ENCODE results near the gene NDUFS6. TPM values are rescaled to one million over a fixed set of nuclear protein-coding genes. Genes with fewer than 3 reads are reported as not detected.
"Not testable (repeated sequence)": the region's sequence is repeated elsewhere in the genome, so short reads cannot be mapped to it uniquely, and the experiment has no call there.

Gene NDUFS6
- total RNA-seq, 1 donor from 2014 or later = 27.0 TPM

- DNase-seq (ENCODE audit: low spot score) (peak; percentile 28), ATAC-seq (no peak)
Measured at GRCh38 chr5:1814183-1815020, 13.2 kb downstream of the NDUFS6 start.

GRCh38 chr5:1815071-1815786 is 14.0 kb downstream of the NDUFS6 start:
- ATAC-seq (no peak), DNase-seq (ENCODE audit: low spot score) (peak; percentile 36)

GRCh38 chr5:1815881-1816292 is 14.7 kb downstream of the NDUFS6 start:
- ATAC-seq (no peak), DNase-seq (ENCODE audit: low spot score) (peak; percentile 14)

- not testable (repeated sequence) for DNase-seq (ENCODE audit: low spot score); ATAC-seq
Measured at GRCh38 chr5:1816495-1817089, 15.4 kb downstream of the NDUFS6 start.

GRCh38 chr5:1817261-1818043 is 16.2 kb downstream of the NDUFS6 start:
- ATAC-seq (no peak), DNase-seq (ENCODE audit: low spot score) (no peak)

GRCh38 chr5:1818784-1819183 is 17.6 kb downstream of the NDUFS6 start:
- DNase-seq (ENCODE audit: low spot score) (no peak), ATAC-seq (no peak)

GRCh38 chr5:1819458-1819857 is 18.3 kb downstream of the NDUFS6 start:
- ATAC-seq (no peak), DNase-seq (ENCODE audit: low spot score) (peak; percentile 19)

- ATAC-seq (no peak), DNase-seq (ENCODE audit: low spot score) (peak; percentile 26)
Measured at GRCh38 chr5:1820381-1820780, 19.2 kb downstream of the NDUFS6 start.

- ATAC-seq (no peak), DNase-seq (ENCODE audit: low spot score) (peak; percentile 19)
Measured at GRCh38 chr5:1820926-1821325, 19.7 kb downstream of the NDUFS6 start.

GRCh38 chr5:1821862-1822261 is 20.7 kb downstream of the NDUFS6 start:
- peak; percentile 10 for DNase-seq (ENCODE audit: low spot score)

GRCh38 chr5:1823381-1824034 is 22.3 kb downstream of the NDUFS6 start:
- DNase-seq (ENCODE audit: low spot score) = peak; percentile 21

More at GRCh38 chr5:1821862-1822261, 20.7 kb downstream of the NDUFS6 start:
- ATAC-seq = no peak

GRCh38 chr5:1824109-1824821 is 23.1 kb downstream of the NDUFS6 start:
- ATAC-seq (no peak), DNase-seq (ENCODE audit: low spot score) (peak; percentile 35)

More at GRCh38 chr5:1823381-1824034, 22.3 kb downstream of the NDUFS6 start:
- no peak for ATAC-seq

GRCh38 chr5:1824903-1825841 is 24.0 kb downstream of the NDUFS6 start:
- ATAC-seq = peak; percentile 18
- peak; percentile 38 for DNase-seq (ENCODE audit: low spot score)

GRCh38 chr5:1826235-1826980 is 25.2 kb downstream of the NDUFS6 start:
- ATAC-seq (peak; percentile 21), DNase-seq (ENCODE audit: low spot score) (peak; percentile 40)

GRCh38 chr5:1827025-1827885 is 26.0 kb downstream of the NDUFS6 start:
- ATAC-seq = no peak
- peak; percentile 33 for DNase-seq (ENCODE audit: low spot score)

GRCh38 chr5:1827886-1828397 is 26.7 kb downstream of the NDUFS6 start:
- DNase-seq (ENCODE audit: low spot score) (no peak), ATAC-seq (peak; percentile 28)
